IMR-90 (cell line): Measurements from ENCODE around the gene ALKAL2. TPM values are rescaled to one million over a fixed set of nuclear protein-coding genes. Genes with fewer than 3 reads are reported as not detected.

ENCODE experiments used
- ATAC-seq: fragments of 200-7000 bp; cut with Tn5 transposase; 2 replicates; pipeline ENCODE4 v1.9.1; 2020; ENCODE audit warnings: low read depth, mild to moderate bottlenecking, moderate library complexity
- BruUV-seq: library from RNA; stranded (reverse); fragments of 400-500 nt; replicated peaks from 2 replicates; lab custom pipeline; 2021; lab: Mats Ljungman, UMichigan
- CTCF ChIA-PET: fragments of 300-600 bp; formaldehyde crosslinking; extraction: SDS; loops from one replicate; lab custom pipeline; 2021; ENCODE audit warnings: antibody characterized with exemption; lab: Yijun Ruan, JAX
- POLR2A ChIA-PET: fragments of 300-600 bp; sonication (Branson Sonifier 250); formaldehyde crosslinking; loops from one replicate; lab custom pipeline; 2022; ENCODE audit warnings: antibody characterized with exemption; ENCODE audit not compliant: unreplicated experiment; lab: Charles Lee
- DNase-seq: peaks from one replicate; pipeline ENCODE4 v3.0.0; 2013
- H2AFZ ChIP-seq: replicated peaks from 2 replicates; pipeline ENCODE3; 2013; ENCODE audit warnings: low read length, mild to moderate bottlenecking; ENCODE audit not compliant: poor library complexity
- H2AK5ac ChIP-seq: 2 replicates; pipeline ENCODE4 v1.6.1; 2013; ENCODE audit warnings: low read depth, low read length, inconsistent platforms
- H2AK9ac ChIP-seq: replicated peaks from 2 replicates; pipeline ENCODE3; 2013; ENCODE audit warnings: mild to moderate bottlenecking, low read depth, low read length, moderate library complexity; ENCODE audit not compliant: poor library complexity
- H2BK120ac ChIP-seq: 2 replicates; pipeline ENCODE4 v1.6.1; 2013; ENCODE audit warnings: low read depth, low read length, inconsistent platforms
- H2BK15ac ChIP-seq: 3 replicates; pipeline ENCODE4 v1.6.1; 2013; ENCODE audit warnings: low read depth, low read length, inconsistent platforms
- H2BK20ac ChIP-seq: 2 replicates; pipeline ENCODE4 v1.6.1; 2013; ENCODE audit warnings: low read depth, mild to moderate bottlenecking, inconsistent platforms, low read length, moderate library complexity
- H2BK5ac ChIP-seq: 2 replicates; pipeline ENCODE4 v1.6.1; 2013; ENCODE audit warnings: mild to moderate bottlenecking, low read depth, low read length, inconsistent platforms; ENCODE audit not compliant: poor library complexity, severe bottlenecking
- H3K14ac ChIP-seq: replicated peaks from 2 replicates; pipeline ENCODE4 v1.6.1; 2013; ENCODE audit warnings: low read depth, low read length, inconsistent platforms
- H3K18ac ChIP-seq: 2 replicates; pipeline ENCODE4 v1.6.1; 2013; ENCODE audit warnings: low read depth, low read length, control low read depth
- H3K23ac ChIP-seq: 2 replicates; pipeline ENCODE4 v1.6.1; 2013; ENCODE audit warnings: low read depth, low read length, inconsistent platforms
- H3K27ac ChIP-seq: 2 replicates; pipeline ENCODE4 v1.5.1; 2013; ENCODE audit warnings: mild to moderate bottlenecking, control low read depth, low read length; ENCODE audit not compliant: insufficient read depth
- H3K27me3 ChIP-seq: 2 replicates; pipeline ENCODE4 v1.6.1; 2013; ENCODE audit warnings: low read length; ENCODE audit not compliant: control insufficient read depth, insufficient read depth
- H3K36me3 ChIP-seq: 2 replicates; pipeline ENCODE4 v1.6.1; 2013; ENCODE audit warnings: low read length, mixed read lengths; ENCODE audit not compliant: control insufficient read depth, insufficient read depth
- H3K4ac ChIP-seq: 2 replicates; pipeline ENCODE4 v1.6.1; 2013; ENCODE audit warnings: low read depth, low read length, inconsistent platforms
- H3K4me1 ChIP-seq: 2 replicates; pipeline ENCODE4 v1.6.1; 2013; ENCODE audit warnings: low read length, mixed read lengths; ENCODE audit not compliant: control insufficient read depth, insufficient read depth
- H3K4me2 ChIP-seq: 2 replicates; pipeline ENCODE4 v1.6.1; 2013; ENCODE audit warnings: low read depth, mild to moderate bottlenecking, control low read depth, low read length, moderate library complexity
- H3K4me3 ChIP-seq: 2 replicates; pipeline ENCODE4 v1.5.1; 2013; ENCODE audit warnings: low read depth, mild to moderate bottlenecking, control low read depth, low read length, moderate library complexity; ENCODE audit not compliant: insufficient read depth
- H3K56ac ChIP-seq: 2 replicates; pipeline ENCODE4 v1.6.1; 2013; ENCODE audit warnings: low read length, inconsistent platforms; ENCODE audit not compliant: insufficient read depth; ENCODE audit errors: extremely low read depth
- H3K79me1 ChIP-seq, 2 experiments: 2 replicates each; pipeline ENCODE4 v1.6.1; 2013; ENCODE audit warnings: low read length in 2 of 2, inconsistent platforms in 1 of 2, low read depth in 1 of 2
- H3K9ac ChIP-seq: 2 replicates; pipeline ENCODE4 v1.6.1; 2013; ENCODE audit warnings: low read depth, low read length, control low read depth
- H3K9me1 ChIP-seq: 2 replicates; pipeline ENCODE4 v1.6.1; 2013; ENCODE audit warnings: low read length, inconsistent platforms; ENCODE audit not compliant: insufficient read depth
- H3K9me3 ChIP-seq: 2 replicates; pipeline ENCODE4 v1.6.1; 2013; ENCODE audit warnings: low read length; ENCODE audit not compliant: control insufficient read depth, insufficient read depth
- H4K20me1 ChIP-seq: 2 replicates; pipeline ENCODE4 v1.6.1; 2013; ENCODE audit warnings: low read length, inconsistent platforms; ENCODE audit not compliant: insufficient read depth
- H4K5ac ChIP-seq: 2 replicates; pipeline ENCODE4 v1.6.1; 2013; ENCODE audit warnings: mild to moderate bottlenecking, low read depth, low read length, control low read depth
- H4K8ac ChIP-seq, 2 experiments: 2 replicates each; pipeline ENCODE4 v1.6.1; 2013; ENCODE audit warnings: low read depth in 2 of 2, low read length in 2 of 2, control low read depth in 1 of 2, inconsistent platforms in 1 of 2
- H4K91ac ChIP-seq: 2 replicates; pipeline ENCODE4 v1.6.1; 2013; ENCODE audit warnings: low read depth, low read length, inconsistent platforms; ENCODE audit not compliant: insufficient read depth
- MAFK ChIP-seq: IDR thresholded peaks from 2 replicates; pipeline ENCODE4 v1.6.1; 2012; ENCODE audit warnings: low read depth, low read length, improper control_type of control experiment
- NFE2L2 ChIP-seq: fragments of 150-350 bp; IDR thresholded peaks from 2 replicates; pipeline ENCODE4 v1.6.1; 2016; ENCODE audit warnings: low read depth, mild to moderate bottlenecking, low read length
- RFX5 ChIP-seq: IDR thresholded peaks from 2 replicates; pipeline ENCODE4 v1.8.0; 2012; ENCODE audit warnings: low read depth, mild to moderate bottlenecking, low read length, moderate library complexity
- SMC3 ChIP-seq: fragments of 150-350 bp; IDR thresholded peaks from 2 replicates; pipeline ENCODE4 v1.6.1; 2016; ENCODE audit warnings: low read depth, mild to moderate bottlenecking, antibody characterized with exemption, low read length, moderate library complexity
- USF2 ChIP-seq: fragments of 150-350 bp; IDR thresholded peaks from 2 replicates; pipeline ENCODE4 v1.6.1; 2017; ENCODE audit warnings: mild to moderate bottlenecking, antibody characterized with exemption, low read length, low read depth
- WGBS, 2 experiments: methylation state at CpG; one replicate each; pipeline versions ENCODE4 v1.1.5 to v1.1.7; 2013; ENCODE audit warnings: missing lambda C conversion rate in 2 of 2; ENCODE audit not compliant: insufficient read length in 1 of 2; ENCODE audit errors: extremely low coverage in 2 of 2; 5-methylcytosine and 5-hydroxymethylcytosine counted together
- dilution Hi-C: fragments of 300-500 bp; cut with HindIII; formaldehyde crosslinking; loops from one replicate; pipeline ENCODE4 v1.14.3; 2018; ENCODE audit warnings: low sequenced_read_pairs; ENCODE audit not compliant: unreplicated experiment
- in situ Hi-C: fragments of 300-500 bp; cut with MboI; formaldehyde crosslinking; loops from 3 replicates; pipeline ENCODE4 v1.14.3; 2019; ENCODE audit warnings: low sequenced_read_pairs, inconsistent platforms, mixed read lengths
- intact Hi-C: fragments of 100-400 bp; cut with micrococcal nuclease; formaldehyde crosslinking; loops from 2 replicates; pipeline ENCODE4 v1.10.0; 2022
- polyA plus RNA-seq, 3 experiments: library from polyadenylated mRNA; depleted of rRNA; stranded (reverse); fragments of >200 nt; gene quantifications; 2 replicates each; pipeline ENCODE4 v1.2.3, GENCODE V29; 2012; ENCODE audit warnings: low replicate concordance in 1 of 3
- total RNA-seq: library from RNA; depleted of rRNA; stranded (reverse); fragments of >200 nt; gene quantifications from 2 replicates; pipeline ENCODE4 v1.2.3, GENCODE V29; 2012

The ALKAL2 gene
- total and polyA plus RNA-seq, 2 of the 4 experiments (the other 2 are of a cell fraction) = not detected

DNA sequence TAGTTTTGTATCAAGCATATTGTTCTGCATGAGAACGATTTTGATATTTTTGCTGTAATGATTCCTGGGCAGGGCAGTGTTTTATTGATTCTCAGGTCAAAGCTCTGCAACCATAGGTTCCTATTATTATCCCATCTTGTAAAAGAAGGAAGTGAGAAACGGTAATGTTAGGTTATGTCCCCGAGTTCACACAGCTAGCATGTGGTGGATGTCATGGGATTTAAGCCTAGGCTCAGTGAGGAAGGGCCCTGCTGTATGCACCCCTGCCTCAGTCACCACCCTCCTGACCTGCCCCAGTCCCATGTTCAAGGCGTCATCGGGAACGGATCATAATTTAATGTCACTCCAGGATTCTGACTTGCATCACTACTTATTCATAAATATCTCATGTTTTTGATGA, 12.4 kb downstream of the ALKAL2 start:
- CTCF ChIA-PET = no interaction called here
- whole genome bisulfite sequencing, 2 experiments = no CpG with 5 or more reads among the region's 6 CpGs

More for the DNA sequence above, 12.4 kb downstream of the ALKAL2 start:
- Histone ChIP-seq H3K23ac (no peak overlapping the region), H2AK5ac (no peak overlapping the region), H2BK5ac (no peak overlapping the region), H3K4me3 (no peak overlapping the region), H3K36me3 (peaks cover 26% of the 10 kb centered on the region), H4K5ac (no peak overlapping the region), H3K9ac (no peak overlapping the region), H3K4me1 (no peaks in the 10 kb centered on the region), H3K4ac (no peak overlapping the region), H2BK120ac (no peak overlapping the region), H3K9me3 (no peaks in the 10 kb centered on the region), H3K14ac (no peak overlapping the region), H3K79me1 (peaks cover 26 to 41% of the 10 kb centered on the region in 2 experiments), H3K56ac (no peak overlapping the region), H3K18ac (no peak overlapping the region), H3K27ac (no peak overlapping the region), H4K91ac (no peak overlapping the region), H3K27me3 (no peaks in the 10 kb centered on the region), H4K20me1 (peaks cover 44% of the 10 kb centered on the region), H3K9me1 (peaks cover 6% of the 10 kb centered on the region), H2AFZ (no peak overlapping the region), H2BK15ac (no peak overlapping the region), H3K4me2 (no peak overlapping the region), H4K8ac (no peak overlapping the region), H2BK20ac (no peak overlapping the region), H2AK9ac (no peak overlapping the region)
- POLR2A ChIA-PET = no interaction called here
- in situ Hi-C loops (no loop called here), intact Hi-C loops (no loop called here), dilution Hi-C loops (no loop called here)
- TF ChIP-seq SMC3 (no peak), USF2 (no peak), RFX5 (no peak), NFE2L2 (no peak), MAFK (no peak)
- DNase-seq (no peak), ATAC-seq (no peak)
- BruUV-seq = no TSS peak
